Endothelial cell of hepatic sinusoid (primary cell): ENCODE results near the gene MAPK6.
"Not testable (repeated sequence)": the region's sequence is repeated elsewhere in the genome, so short reads cannot be mapped to it uniquely, and the experiment has no call there.

ENCODE experiments used
- in situ Hi-C: cut with HindIII; loops from 2 replicates; pipeline ENCODE4 v1.10.0; 2017; ENCODE audit warnings: low sequenced_read_pairs

Gene MAPK6

DNA sequence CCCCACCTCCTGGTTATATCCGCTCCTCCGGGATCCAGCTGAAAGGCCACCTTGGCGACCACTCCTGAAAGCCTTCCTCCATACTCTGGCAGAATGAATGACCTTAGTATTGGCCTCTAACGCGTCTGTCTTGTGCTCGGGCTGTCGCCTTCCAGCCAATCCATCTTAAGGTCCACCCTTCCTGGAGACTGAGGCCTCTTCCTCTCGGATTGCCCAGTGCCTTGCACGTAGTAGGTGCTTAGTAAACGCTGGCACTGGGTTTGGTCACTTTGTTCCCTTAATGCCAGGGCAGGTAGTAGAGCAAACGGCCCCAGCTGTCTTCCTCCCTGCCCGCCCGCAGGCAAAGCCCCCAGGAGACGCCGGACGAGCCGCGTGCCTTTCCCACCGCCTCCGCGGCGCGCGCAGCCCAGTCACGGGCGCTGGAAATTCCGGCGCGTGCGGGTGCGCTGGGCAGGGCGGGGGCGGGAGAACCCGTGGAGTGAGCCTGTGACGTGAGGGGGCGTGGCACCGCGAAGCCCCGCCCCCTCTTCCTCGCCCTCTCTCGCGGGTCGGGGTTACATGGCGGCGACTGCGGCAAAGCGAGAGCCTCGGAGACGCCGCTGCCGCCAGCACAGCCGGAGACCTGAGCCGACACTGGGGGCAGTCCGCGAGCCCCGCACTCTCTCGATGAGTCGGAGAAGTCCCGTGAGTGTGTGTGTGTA lies at the start of gene MAPK6:
TSS of gene MAPK6 (plus strand) at position 527 of the 701 bp plus-strand sequence. CDS start 27,242 bp downstream, outside the sequence.
- in situ Hi-C loops, result no loop called here

DNA sequence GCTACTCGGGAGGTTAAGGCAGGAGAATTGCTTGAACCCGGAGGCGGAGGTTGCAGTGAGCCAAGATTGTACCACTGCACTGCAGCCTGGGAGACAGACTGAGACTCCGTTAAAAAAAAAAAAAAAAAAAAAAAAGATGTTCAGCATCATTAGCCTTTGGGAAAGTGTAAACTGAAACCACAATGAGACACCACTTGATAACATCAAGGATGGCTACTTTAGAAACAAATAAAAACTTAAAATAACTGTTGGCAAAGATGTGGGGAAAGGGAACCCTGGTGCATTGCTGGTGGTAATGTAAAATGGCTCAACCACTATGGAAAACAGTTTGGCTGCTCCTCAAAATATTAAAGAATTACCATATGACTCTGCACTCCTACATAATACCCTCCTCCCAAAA lies 49.3 kb upstream of the MAPK6 start:
- in situ Hi-C loops, result no loop called here

DNA sequence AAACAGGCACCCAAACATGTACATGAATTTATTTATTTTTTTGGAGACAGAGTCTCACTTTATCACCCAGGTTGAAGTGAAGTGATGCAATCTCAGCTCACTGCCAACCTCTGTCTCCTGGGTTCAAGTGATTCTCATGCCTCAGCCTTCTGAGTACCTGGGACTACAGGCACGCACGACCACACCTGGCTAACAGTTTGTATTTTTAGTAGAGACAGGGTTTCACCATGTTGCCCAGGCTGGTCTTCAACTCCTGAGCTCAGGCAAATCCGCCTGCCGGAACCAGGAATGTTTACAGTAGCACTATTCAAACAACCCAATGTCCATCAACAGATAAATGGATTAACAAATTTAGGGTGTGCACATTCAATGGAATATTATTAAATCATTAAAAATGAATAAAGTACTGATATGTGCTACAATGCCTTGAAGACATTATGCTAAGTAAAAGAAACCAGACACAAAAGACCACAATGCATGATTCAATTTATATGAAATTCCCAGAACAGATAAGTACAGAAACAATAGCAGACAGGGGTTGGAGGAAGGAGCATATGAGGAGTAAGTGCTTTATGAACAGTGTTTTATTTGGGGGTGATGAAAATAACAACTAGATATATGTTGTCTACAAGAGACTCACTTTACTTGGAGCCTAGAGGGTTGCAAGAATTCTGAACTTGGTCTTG lies 48.7 kb upstream of the MAPK6 start:
- in situ Hi-C loops, result no loop called here

DNA sequence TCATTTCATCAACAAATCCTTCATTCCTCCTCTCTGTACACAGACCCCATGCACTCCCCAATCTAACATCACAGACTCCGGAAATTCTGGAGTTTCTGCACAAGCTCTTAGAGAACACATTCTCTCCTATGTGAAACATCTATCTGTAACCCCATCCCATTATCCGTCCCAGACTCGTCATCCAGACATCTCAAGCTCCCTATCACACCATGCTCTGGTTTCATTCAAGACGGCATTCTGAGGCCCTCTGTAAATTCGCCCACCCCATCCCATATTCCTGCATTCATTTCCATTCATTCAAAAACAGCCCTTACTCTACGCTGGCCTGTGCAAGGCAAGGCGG lies 48.0 kb upstream of the MAPK6 start:
- in situ Hi-C loops, result no loop called here

DNA sequence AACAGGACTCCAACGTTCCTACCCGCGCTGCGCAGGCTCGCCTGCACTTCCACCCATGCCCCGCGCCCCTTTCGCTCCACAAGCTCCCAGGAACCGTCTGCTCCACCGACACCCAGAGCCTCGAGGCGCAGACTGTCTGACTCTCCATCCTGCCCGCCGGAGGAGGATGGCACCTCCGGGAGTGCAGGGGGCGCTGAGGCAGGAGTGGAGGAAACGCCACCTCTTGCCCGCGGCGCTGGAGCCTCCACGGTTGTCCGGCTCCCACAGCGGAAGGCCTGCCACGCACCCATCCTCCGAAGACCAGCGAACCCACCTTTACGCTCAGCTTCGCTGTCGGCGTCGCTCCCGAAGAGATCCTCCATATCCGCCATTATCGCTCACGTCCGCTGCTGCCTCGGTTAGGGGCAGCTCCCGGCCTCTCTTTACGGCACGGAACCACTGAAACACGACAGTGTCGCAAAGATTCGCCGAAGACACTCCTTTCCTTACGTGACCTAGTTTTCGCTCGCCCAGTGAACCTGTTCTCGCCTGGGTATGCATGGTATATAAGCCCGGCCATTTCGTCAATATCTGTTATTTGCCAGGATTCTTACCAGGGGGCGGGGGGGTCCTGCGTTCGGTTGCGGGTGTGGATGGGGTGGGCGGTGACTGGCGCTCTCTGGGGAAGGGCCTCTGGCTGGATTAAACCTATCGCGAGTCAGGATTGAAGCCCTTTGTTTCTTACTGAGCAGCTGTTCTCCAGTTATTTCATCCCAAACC lies 47.5 kb upstream of the MAPK6 start, which contains the start of gene LEO1:
TSS of gene LEO1 (minus strand) at position 404 of the 759 bp plus-strand sequence. CDS start at position 371, 33 bp downstream.
- in situ Hi-C loops, result no loop called here

DNA sequence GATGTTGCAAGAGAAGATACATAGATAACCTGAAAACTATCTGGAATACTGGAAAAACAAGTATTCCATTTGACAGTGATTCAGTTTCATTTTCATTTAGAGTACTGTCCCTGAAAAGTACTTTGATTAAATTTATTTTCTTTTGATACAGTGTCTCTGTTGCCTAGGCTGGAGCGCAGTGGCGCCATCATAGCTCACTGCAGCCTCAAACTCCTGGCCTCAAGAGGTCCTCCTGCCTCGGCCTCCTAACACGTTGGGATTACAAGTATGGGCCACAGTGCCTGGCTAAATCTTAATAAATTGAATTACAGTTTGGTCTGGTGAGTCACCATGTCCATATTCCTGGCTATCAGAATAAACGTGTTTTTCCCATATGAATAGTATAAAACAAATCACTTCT lies 45.8 kb upstream of the MAPK6 start:
- in situ Hi-C loops, result no loop called here

DNA sequence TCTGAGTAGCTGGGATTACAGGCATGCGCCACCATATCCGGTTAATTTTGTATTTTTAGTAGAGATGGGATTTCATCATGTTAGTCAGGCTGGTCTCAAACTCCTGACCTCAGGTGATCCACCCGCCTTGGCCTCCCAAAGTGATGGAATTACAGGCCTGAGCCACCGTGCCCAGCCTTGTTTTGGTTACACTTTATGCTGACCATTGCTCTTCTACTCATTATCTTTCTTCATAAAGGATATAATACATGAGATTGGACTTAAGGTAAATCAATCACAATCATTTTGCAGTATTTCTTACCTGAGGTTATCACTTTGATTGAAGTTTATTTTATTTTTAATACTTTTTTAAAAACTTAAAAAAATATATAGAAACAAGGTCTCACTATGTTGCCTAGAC lies 45.2 kb upstream of the MAPK6 start:
- in situ Hi-C loops, result no loop called here

DNA sequence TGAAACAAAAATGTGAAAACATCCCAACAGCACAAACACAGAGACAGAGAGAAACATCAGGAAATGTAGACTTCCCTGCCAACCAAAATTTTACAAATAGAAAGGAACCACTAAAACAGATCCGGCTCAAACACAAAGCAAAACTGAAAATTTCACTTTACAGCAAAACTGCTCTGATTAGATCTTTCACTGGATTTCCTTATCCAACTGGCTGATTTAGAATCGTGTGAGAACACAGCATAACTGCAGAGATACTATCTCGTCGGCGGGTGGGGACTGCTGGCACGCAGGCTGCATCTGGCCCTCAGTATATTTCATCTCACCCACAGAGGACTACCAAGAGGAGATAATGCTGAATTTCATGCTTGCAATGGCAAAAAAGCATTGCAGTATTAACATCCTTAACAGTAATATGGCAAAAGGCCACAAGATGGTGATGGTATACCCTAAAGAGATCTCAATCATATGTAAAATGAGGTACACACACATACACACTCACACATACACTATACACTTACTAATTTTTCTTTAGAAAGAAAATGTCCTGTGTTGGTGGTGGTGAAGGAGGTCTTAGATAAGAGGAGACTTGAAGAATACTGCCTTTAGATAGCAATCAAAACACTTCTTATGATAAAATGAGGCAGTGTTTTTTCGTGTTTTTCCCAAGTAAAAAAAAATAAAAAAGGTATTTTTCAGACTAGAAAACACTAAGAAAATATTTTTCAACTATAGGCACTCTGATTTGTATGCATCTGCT lies 36.8 kb upstream of the MAPK6 start:
- in situ Hi-C loops, result loop anchor here (5.0 kb wide), 3 partner anchors 55 to 160 kb away; no protein-coding TSS in a partner anchor

DNA sequence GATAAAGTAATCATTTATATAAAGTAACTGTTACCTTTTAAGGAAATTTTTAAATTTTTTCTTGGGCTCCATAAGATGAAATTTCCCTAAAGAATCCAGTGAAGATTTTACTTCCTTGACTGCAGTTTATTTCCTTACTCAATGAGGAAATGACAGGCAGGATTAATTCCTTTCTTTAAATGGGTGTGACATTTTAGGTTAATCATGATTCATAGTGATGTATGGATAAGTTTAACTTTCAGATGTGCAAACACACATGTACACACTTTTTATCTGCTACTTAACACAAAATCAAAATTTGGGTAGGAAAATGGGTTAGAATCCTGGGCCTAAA lies 36.3 kb upstream of the MAPK6 start:
- in situ Hi-C loops, result loop anchor here (5.0 kb wide), 3 partner anchors 55 to 160 kb away; no protein-coding TSS in a partner anchor

DNA sequence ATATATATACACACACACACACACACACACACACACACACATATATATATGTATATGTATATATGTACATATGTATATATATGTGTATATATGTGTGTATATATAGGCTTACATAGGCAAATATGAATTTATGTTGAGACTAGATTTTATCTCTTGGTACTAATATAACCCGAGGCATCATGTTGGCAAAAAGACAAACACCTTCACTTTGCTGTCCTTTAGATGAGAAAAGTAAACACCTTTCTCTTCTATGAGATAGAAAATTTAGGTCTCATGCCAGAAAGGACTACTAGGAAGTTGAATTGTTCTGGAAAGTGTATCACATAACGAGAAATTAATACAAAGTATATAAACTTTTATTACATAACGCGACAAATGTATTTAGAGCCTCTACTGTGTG lies 27.9 kb upstream of the MAPK6 start:
- in situ Hi-C loops, result no loop called here

DNA sequence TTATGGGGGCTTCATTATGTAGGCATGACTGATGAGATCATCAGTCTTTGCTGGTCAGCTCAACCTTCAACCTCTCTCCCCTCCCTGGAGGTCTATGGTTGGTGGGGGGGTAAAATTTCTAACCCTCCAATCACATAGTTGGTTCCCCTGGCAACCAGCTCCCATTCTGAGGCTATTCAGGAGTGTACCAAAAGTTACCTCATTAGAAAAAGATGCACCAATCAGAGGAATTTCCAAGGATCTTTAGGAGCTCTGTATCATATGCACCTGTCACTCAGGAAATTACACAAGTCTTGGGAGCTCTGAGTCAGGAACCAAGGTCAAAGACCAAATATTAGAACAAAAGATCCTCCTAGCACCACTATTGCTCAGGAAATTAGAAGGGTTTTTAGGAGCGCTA lies 26.1 kb upstream of the MAPK6 start:
- in situ Hi-C loops, result no loop called here

DNA sequence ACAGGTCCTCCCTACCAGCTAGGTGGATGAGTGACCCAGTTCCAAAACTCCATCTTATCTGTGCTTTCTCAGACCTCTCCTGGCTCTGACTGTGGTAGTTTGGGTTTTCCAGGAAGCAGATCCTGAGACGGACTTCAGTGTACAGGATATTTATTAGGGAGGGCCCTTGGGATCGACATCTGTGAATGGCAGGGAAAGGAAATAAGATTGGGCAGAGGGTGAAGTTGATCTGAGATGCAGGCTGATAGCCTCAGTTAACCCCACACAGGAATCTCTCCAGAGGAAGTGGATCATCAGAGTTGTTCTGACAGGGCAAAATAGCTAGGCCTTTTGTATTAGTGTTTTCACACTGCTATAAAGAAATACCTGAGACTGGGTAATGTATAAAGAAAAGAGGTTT lies 16.7 kb upstream of the MAPK6 start:
- in situ Hi-C loops, result no loop called here

DNA sequence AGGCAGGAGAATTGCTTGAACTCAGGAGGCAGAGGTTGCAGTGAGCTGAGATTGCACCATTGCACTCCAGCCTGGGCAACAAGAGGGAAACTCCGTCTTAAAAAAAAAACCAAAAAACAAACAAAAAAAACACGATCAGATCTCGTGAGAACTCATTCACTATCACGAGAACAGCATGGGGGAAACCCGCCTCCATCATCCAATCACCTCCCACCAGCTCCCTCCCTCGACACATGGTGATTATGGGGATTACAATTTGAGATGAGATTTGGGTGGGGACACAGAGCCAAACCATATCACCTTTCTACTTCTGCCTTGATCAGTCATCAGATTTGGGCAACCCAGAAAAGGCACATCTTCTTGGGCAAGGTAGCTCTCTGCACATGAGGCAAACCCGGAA lies 15.9 kb upstream of the MAPK6 start:
- in situ Hi-C loops, result not testable (repeated sequence)

DNA sequence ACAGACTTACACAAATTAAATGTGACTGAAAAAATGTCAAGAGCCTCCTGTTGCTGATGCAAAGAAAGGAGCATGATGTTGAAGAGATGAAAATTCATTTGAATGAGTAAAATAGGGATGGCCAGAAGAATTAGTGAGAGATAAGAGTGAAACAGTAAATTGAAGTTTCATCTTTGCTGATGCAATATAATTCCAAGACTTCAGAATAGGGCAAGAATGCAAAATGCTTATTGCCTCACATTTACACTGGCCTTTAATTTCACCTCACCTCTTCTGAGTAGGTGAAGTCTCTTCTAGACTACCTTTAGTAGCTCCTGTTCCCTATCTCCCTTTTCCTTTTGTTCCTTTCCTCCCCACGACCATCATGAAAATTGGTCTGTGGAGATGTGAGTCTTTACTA lies 15.3 kb upstream of the MAPK6 start:
- in situ Hi-C loops, result no loop called here

DNA sequence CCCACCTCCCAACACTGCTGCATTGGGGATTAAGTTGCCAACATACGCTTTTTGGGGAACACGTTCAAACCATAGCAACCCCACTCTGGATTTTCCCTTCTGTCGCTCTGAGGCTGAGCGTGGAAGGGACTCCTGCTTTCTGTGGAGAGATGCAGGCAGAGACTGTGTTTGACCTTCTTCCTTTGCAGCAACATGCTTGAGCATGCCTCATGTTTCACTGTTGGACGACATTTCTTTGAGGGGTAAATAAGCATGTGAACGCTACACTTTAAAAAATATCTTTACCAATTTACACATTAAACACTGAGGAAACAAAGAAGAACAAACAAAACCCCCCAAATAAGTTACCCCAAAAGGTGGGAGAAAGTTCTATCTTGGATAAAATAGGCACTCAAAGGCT lies 14.2 kb upstream of the MAPK6 start:
- in situ Hi-C loops, result no loop called here

DNA sequence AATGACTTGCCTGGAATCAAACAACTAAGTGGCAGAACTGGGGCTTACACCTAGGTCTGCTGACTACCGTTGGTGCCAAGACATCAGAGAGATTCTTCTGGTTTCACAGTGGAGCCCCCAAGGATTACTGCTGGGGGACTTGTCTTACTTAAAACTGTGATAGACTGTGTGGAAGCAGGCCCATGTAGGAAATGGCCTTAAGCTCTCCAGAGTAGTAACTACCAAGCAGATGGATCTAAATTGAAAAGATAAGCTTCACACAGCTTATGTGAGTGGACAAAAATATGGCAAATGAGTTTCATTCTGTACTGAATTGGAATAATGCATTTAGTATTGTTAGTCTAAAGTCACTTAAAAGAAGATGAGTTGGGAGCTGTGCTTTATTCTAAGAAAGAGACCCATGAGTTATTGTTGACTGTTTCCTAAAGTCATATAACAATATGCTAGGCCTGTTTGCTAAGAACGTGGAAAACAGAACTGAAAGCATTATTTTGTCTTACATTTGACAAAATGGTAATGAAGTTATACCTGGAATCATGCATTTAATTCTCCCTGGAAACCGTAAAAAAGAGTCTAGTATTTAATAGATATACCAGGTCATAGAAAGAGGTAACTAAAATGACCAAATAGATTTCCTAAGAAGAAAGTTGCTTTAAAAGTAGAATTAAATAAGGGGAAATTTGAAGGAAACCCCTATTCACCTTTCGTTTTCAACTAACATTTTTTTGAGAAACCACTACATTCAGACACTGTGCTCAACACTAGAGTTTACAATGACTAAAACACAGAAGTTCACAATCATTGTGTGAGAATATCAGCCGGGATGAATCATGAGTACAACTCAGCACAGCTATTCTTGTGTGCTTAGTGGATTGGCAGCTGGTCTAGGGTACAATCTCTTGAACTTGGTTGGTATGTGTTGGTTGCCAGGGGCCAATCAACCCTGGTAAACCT lies 13.0 kb upstream of the MAPK6 start:
- in situ Hi-C loops, result no loop called here

DNA sequence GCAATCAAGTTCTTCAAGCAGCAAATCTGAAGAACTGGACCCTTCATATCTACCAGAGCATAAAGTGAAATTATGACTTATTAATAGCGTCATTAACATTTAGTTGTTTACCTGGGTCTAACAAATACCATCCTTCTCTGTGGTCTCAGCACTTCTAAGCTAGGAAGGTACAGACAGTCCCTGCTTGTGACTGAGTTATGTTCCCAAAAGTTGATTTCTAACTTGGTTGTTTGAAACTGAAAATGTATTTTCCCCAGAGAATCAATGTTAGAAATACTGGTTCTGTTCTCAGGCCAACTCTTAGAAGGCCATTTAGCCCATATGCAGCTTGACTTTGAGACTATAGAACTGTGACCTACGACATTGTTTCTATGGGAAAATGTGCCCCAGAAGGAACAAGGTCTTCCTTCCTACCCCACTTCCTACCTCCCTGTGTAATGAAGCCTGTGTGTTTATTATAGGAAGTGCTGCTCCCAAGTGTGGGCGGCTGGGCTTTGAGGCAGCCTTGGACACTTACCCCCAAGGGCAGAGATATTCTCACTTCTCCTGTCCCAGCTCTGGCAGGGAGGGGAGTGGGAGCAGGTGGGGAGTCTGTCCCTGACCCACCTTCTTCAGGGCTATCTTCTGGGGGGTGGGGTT lies 12.2 kb upstream of the MAPK6 start:
- in situ Hi-C loops, result no loop called here

DNA sequence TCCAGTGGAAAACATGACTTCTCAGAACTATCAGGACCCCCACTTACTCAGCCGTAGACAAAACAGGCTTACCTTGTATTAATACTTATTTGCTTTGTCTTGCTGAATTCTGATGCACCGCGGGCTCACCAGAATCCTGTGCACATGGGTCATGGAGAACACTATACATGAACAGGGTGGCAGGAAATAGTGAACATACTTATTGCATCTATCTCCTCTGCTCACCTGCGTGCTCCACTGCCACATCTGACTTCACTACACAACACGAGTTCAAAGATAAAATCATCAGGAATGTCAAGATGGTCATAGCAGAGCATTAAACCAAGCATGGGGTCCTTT lies 10.7 kb upstream of the MAPK6 start:
- in situ Hi-C loops, result no loop called here

DNA sequence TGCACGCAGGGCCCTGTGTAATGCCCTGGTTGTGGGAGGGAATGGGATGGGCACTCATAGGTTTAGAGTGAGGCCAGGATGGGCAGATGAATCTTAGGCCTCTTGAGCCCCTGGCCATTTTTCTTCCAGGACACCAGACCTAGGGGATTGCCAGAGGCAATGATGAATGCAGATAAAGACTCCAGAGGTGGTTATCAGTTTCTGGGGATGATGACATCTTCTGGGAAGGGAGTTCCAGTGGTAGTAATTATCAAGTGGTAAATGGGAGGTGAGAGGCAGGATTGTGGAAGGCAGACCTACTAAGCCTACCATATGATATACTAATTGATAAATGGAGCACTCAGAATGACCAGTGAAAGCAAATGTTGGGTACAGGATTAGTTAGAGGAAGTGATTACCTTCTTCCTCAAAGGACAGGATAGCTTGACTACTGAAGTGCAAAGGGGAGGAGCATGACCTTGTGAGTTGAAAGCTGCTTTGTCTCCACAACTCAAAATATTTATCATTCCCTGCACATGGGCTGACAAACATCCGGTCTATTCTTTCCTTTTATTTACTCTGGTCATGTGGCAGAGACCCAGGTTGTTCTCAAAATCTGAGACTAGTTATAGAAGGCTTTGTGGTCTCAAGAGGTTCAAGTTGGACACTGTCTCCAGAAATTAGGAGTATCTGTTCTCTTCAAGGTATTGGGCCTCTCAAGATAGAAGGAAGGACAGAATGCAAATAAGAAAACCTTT lies 10.2 kb upstream of the MAPK6 start:
- in situ Hi-C loops, result no loop called here
